Measurements from ENCODE around the gene SLC6A7.

SLC6A7 gene

DNA sequence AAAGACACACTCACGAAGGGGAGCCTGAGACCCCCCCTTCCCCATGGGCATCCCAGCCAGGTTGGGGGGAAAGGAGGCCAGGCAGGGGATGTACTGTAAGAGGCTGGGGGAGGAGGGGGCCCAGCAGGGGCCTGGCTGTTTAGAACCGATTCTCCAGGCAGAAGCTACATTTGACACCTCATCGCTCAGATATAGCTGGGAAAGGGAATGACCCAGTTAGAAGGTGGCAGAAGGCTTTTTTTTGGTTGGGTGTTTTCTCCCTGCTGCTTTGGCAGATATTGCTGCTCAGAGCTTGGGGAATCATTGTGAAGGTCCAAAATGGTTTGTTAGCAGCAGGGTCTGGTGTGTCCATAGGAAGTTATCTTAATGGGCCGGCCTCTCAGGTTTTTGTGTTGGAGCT is 17.3 kb upstream of the SLC6A7 start:
- no peak for DNase-seq (ENCODE audit: low spot score)
- no peak for FAIRE-seq

DNA sequence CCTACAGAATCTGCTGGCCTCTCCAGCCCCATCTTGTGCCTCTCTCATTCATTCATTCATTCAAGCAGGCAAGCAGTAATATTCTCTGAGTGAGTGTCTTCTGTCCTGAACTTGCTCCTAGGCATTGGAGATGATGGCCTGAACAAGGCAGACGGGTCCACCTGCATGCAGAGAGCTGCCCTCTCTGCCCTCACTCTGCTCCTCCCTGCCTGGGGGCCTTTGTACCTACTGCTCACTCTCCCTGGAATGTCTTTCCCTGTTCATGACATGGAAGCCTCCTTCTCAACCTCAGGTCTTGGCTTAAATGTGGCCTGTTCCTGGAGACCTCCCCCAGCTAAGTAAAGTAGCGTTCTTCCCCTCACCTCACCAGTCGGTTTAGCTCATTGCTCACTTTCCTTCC is 16.7 kb upstream of the SLC6A7 start:
- no peak for DNase-seq (ENCODE audit: low spot score)
- no peak for FAIRE-seq

DNA sequence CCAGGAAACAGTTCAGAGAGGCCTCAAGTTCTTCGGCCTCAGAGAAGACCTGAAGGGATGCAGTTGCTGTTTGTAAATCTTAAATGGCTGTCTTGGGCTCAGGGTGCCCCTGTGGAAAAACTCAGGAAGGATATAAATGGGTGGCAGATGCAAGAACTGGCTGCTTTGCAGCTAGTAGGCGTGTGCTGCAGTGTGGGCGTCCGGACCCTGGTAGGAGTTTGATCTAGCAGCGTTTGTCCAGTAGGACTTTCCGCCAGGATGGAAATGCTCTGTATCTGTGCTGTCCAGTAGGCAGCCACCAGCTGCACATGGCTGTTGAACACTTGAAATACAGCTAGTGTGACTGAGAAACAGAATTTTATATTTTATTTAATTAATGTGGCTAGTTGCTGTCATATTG is 15.6 kb upstream of the SLC6A7 start:
- FAIRE-seq: no peak
- DNase-seq (ENCODE audit: low spot score): no peak

DNA sequence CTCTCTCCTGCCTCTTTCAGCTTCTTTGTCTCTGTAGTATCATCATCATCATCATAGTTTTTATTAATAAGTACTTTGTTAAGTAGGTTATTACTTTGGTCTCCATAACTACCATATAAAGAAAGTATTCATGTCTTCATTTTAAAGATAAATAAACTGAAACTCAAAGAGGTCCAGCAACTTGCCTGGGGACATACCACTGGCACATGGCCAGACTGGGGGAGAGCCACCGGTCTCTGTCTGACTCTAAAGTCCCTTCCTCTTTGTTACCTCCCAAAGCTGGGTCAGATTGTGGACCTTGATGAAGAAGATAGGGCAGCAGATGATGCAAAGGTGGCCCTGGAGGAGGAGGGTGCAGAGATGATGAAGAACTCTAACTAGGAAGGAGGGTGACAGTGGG is 14.8 kb upstream of the SLC6A7 start:
- DNase-seq (ENCODE audit: low spot score) (no peak), FAIRE-seq (peak; percentile 48)

DNA sequence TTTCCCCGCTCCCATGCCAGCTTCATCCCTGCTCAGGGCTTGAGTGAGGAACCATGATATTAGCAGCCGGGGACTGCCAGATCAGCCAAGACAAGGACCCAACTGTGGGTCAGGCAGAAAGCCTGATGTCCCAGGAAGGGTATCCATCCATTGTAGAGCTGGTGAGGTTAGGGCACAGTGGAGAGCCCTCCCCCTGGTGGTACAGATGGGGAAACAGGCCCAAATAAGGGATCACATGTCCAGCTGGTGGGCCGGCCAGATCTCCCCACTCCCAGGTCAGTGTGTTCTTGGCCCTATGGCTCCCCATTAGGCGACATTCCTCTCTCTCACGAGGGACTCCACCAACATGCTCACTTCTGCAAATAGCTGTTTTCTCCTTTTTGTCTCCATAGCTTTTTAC is 14.3 kb upstream of the SLC6A7 start:
- peak; percentile 53 for DNase-seq (ENCODE audit: low spot score)
- FAIRE-seq: no peak

DNA sequence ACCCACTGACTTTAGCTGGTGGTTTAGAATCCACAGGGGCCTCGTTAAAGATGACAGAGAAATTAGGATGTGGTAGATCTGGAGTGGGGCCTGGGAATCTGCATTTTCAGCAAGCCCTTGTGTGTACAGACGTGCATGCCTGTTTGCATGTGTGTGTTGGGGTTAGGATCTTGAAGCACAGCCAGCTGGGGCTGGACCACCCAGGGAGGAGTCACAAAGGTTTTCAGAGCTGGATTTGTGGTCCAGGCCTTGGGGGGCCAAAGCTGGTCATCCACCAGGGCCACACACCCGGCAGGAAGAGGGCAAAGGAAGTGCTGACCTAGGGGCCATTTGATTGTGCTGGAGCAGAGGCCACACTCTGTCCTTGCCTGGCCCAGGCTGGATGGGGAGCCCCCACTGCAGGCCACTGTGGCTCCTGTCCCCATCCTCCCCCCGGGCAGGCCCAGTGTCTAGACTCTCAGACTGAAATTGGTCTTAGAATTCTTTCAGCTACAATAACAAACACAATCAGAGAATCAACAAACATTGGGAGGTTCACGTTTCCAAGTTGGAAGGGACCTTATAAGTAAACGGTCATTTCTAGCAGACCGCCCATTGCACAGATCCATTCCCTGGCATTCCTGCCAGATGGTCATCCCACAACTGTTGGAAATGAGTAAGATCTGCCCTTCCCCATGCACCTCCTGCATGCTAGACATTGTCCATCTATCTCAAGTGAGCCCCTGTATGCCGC is 13.0 kb upstream of the SLC6A7 start:
- FAIRE-seq: peak; percentile 70
- no peak for DNase-seq (ENCODE audit: low spot score)

DNA sequence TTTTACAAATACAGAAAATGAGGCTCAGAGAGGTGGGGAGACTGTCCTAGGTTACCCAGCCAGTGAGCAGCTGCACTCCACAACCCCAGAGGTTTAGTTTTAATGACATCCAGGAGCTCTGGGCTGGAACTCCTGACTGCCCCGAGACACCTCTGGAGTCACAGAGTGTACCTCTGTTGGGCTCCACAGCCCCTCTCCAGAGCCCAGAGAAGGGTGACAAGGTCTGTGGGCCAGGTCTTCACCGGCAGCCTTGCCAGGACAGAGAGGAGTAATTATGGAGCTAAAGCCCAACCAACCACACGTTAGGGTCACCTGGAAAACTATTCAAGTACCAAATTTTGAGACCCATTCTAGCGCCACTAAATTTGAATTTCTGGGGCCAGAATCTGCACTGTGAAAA is 12.1 kb upstream of the SLC6A7 start:
- DNase-seq (ENCODE audit: low spot score) (no peak), FAIRE-seq (no peak)

DNA sequence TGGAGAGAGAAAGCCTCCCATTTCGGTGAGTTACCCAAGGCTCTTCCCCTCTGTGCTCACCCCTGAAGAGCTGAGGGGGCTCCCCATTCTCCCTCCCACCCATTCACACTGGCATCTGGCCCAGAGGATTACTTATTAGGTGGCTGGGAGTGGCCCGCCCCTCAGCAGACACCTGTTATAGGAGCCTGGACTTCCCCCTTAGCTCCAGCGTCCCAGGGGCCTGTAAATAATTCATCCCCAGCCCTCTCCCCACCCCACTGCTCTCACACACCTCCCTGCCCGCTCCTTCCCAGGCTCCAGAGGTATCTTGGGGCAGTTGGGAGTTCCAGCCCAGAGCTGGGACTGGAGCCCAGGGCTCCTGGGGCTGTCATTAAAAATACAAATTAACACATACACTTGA is 11.6 kb upstream of the SLC6A7 start:
- DNase-seq (ENCODE audit: low spot score): no peak
- no peak for FAIRE-seq

DNA sequence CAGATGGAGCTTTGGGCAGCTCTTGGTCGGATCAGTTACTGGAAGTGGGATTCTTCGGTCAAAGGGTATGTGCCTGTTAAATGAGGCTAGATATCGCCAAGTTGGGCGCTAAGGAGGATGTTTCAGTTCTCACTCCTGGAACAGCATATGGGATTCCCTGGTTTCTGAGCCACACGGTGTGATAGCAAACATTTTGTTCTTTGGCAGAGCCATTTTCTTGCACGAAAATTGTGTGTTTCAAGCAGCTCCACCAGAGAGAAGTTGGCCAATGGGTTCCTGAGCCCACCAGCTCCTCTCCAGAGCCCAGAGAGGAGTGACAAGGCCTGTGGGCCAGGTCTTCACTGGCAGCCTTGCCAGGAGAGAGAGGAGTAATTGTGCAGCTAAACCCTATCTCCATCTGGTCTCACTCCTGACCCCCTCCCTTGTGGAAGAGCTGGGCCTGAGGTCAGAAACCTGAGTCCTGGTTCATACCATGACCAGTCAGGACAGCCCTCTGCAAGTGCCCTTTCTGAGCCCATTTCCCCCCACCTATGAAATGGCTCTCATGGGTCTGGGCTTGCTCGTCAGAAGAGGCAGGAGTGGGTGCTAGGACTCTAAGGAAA is 10.7 kb upstream of the SLC6A7 start:
- DNase-seq (ENCODE audit: low spot score) (no peak), FAIRE-seq (no peak)

DNA sequence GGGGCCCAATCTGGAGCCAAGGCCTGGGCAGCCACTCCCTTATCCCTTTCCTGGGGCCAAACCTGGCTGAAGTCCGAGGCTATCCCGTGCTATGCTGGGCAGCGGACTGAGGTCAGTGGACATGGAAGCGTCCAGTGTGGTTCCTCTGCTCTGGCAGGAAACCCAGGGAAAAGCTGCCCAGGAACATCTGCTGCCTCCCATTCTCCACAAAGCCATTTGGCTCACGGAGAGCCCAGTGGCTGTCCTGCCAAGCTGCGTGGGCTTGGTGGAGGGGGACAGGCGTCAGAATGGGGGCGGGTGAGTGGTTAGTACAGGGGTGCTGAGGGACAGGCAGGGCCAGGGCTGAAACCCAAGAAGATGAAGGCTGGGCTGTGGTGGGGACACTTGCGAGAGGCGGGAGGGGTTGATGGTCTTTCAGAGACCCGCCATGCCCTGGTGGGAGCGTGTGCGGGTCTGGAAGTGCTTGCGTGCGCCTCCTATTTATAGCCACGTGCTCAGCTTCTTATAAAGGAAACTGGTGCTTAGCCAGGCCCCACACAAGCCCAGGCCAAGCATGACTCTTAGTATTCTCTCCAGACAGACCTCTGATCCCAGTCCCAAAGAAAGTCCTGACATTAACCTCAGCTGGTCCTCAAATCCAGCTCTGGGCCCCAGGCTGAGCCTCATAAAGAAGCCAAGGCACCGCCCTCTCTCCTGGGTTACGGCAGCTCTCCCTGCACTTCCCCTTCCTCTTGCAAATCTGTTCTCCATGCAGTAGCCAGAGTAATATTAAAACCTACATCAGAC is 9.4 kb upstream of the SLC6A7 start:
- FAIRE-seq (no peak), DNase-seq (ENCODE audit: low spot score) (no peak)

DNA sequence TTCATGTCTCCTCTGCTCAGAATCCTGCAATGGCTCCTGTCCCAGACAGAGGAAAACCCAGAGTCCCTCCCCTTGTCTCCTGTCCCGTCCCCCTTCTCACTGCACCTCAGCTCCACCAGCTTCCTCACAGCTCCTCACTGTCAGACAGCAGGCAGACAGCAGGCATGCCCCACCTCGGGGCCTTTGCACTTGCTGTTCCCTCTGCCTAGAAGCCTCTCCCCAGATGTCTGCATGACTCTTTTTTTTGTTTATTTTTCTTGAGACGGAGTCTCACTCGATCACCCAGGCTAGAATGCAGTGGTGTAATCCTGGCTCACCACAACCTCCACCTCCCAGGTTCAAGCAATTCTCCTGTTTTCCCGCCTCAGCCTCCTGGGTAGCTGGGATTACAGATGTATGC is 8.8 kb upstream of the SLC6A7 start:
- FAIRE-seq (no peak), DNase-seq (ENCODE audit: low spot score) (no peak)

DNA sequence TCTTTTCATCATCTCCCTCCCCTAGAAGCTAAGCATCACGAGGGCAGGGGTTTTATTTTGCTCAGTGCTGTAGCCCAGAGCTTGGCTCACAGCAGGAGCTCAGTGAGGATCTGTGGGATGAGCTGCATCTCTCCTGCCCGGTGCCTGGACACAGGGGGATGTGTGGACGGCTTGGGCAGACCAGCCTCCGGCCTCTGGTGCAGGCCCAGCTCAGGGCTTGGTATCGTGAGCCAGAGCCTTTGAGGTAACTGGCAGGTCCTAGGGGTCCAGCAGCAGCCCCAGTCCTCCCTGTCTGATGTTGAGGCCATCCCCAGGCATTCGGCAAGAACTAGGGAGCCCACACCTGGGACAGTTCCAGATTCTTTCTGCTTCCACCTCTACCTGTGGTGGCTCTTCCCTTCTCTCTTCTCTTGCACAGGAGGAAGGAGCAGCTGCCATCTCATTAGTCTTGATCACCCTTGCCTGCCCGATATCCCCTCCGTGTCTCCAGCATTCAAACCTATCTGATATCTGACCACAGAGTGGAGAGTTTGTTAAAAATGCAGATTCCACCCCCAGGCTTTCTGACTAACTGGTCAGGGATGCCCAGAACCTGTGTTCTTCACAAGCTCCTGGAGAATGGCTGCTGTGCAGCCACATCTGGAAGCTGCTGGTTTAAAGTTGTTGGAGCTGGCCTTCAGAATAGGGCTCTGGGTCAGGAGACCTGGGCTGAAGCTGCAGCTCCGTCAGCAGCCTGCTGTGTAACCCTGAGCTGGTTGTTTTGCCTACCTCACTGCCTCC is 7.9 kb upstream of the SLC6A7 start:
- no peak for FAIRE-seq
- no peak for DNase-seq (ENCODE audit: low spot score)

DNA sequence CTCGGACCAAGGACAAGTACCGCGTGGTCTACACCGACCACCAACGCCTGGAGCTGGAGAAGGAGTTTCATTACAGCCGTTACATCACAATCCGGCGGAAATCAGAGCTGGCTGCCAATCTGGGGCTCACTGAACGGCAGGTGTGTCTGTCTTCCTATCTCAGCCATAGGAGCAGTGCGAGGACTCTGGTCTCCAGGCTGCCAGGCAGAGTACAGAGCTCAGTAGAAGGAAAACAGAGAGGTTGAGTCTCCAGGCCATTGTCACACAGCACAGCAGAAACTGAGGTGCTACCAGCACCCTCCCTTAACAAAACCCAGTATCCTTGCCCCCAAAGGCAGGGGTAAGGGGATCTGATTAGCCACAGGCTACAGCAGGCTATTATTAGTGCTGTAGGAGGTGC is 7.1 kb upstream of the SLC6A7 start:
- no peak for DNase-seq (ENCODE audit: low spot score)
- FAIRE-seq: no peak

DNA sequence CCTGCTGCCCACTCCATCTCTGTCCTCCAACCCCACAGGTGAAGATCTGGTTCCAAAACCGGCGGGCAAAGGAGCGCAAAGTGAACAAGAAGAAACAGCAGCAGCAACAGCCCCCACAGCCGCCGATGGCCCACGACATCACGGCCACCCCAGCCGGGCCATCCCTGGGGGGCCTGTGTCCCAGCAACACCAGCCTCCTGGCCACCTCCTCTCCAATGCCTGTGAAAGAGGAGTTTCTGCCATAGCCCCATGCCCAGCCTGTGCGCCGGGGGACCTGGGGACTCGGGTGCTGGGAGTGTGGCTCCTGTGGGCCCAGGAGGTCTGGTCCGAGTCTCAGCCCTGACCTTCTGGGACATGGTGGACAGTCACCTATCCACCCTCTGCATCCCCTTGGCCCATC is 6.4 kb upstream of the SLC6A7 start:
- DNase-seq (ENCODE audit: low spot score) (no peak), FAIRE-seq (no peak)

DNA sequence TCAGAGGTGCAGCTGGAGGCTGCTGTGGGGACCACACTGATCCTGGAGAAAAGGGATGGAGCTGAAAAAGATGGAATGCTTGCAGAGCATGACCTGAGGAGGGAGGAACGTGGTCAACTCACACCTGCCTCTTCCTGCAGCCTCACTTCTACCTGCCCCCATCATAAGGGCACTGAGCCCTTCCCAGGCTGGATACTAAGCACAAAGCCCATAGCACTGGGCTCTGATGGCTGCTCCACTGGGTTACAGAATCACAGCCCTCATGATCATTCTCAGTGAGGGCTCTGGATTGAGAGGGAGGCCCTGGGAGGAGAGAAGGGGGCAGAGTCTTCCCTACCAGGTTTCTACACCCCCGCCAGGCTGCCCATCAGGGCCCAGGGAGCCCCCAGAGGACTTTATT is 5.9 kb upstream of the SLC6A7 start:
- FAIRE-seq: no peak
- DNase-seq (ENCODE audit: low spot score): no peak

DNA sequence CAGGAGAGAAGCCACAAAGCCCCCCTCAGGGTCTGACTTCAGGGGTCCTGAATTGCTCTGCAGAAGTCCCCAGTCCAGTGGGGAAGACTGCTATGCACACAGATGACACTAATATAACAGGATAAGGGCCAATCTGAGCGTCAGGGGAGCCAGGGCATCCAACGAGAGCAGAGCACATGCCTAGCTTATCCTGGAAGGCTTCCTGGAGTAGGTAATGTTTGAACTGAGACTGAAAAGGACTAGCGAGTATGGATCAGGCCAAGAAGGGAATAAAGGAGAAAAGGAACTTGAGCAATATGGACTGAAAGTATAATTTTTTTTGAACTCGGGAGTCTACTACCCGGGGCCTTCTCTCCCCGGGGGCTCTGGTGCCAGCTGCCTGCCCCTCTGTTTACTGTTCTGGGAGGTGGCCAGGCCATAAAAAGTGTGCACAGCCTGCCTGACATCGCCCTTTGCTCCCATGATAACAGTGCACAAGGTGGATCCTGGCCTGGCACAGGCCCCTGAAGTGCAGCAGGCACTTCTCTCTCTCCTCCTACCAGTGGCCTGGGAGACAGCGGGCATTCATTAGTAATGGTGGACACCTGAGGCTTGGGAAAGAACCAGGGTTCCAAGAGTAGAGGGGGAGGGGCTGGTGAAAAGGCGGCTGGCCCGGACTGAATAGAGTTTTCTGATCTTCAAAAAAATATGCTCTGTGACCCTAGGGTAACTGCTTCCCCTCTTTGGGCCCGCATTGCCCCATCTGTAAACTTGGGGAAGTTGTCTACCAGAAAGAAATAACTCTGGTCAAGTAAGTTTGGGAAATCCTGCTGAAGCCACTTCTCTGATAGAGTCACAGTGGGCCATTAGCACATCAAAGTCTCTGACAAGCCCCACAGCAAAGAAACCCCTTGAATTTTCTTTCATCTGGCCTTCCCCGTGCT is 4.6 kb upstream of the SLC6A7 start:
- DNase-seq (ENCODE audit: low spot score): no peak
- FAIRE-seq: no peak

DNA sequence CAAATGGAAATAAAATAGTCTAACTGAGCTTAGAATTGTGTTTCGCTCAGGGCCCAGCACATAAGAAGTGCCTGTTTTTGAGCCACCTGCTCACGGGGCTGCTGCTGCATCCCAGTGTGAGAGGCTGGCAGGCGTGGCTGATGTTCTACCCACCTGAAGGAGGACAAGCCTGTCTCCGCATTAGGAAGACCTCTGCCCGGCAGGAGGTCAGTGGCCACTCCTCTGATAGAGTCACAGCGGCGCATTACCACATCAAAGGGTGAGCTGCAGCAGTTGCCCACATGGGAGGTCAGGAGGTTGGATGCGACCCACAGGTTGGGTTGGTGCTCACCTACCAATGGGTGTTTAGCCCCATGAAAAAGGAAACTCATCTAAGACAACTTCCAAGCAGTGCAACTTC is 3.7 kb upstream of the SLC6A7 start:
- DNase-seq (ENCODE audit: low spot score) (no peak), FAIRE-seq (no peak)

DNA sequence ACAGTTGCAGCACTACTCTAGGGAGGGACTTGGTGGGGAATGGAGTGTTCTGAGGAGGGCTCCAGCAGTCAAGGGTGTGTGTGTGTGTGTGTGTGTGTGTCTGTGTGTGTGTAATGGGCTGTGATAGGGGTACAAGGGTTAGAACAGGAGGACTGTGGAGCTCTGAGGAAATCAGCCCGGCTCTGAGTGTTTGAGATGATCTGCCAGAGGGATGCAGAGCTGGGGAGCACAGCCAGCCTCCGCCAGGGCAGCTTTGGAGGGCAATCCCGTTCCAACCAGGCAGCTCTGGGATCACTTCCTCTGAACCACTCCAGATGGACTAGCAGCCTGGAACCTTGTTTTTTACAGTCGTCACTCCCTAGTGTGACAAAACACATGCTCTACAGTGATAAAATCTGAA is 3.0 kb upstream of the SLC6A7 start:
- no peak for FAIRE-seq

DNA sequence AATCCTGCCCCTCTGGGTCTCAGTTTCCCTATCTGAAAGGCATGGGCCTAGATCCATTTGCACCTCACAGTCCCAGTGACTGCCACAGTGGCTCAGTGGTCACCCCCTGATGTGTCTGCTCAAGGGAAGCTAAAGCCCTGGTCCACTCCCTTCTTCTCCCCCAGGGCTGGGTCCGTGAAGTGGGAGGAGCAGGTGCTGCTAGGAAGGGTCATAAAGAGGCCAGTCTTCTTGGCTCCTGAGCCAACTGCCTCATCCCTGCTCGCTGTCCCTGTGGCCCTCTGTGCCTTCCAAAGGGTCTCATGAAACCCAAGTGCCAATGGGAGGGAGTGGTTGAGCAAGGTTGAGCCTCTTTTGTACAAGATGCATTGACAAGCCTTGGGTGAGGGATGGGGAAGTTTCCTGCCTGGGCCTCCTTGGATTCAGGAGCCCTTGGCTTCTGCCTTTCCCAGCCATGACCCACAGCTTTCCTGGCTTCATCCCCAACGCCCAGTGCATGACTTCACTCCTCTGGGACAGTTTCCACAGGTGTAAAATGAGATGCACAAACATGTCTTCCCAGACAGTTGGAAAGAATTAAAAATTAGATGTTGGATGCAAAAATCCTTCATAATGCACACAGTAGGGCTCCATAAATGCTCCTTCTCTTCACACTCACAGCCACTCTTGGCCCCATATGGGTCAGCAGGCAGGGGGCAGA is 1.6 kb upstream of the SLC6A7 start:
- FAIRE-seq: no peak

More for the DNA sequence above, 3.0 kb upstream of the SLC6A7 start:
- no peak for DNase-seq (ENCODE audit: low spot score)

DNA sequence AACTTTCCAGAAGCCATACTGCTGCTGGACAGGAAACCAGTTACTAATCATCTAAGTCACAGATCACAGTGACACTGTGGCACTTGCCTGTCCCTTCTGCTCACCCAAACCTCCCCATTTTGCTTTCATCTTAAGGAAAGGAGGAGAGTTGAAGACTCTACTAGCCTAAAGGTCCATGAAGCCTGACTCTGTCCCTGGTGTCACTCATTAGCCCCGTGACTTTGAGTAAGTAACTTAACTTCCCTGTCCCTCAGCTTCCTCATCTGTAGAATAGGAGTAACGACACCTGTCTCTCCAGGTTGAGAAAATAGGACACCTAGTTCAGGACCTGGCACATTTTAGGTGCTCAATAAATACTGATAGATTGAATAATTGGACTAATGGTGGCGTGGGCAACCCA is 536 bp upstream of the SLC6A7 start:
- DNase-seq (ENCODE audit: low spot score) (no peak), FAIRE-seq (no peak)

More for the DNA sequence above, 1.6 kb upstream of the SLC6A7 start:
- DNase-seq (ENCODE audit: low spot score): no peak

Measured in urothelium cell line (cell line).